ENCODE data around the gene ECE1.
A peak's percentile ranks its signal among the peaks of the same experiment; 100 is the strongest.

The ECE1 gene

DNA sequence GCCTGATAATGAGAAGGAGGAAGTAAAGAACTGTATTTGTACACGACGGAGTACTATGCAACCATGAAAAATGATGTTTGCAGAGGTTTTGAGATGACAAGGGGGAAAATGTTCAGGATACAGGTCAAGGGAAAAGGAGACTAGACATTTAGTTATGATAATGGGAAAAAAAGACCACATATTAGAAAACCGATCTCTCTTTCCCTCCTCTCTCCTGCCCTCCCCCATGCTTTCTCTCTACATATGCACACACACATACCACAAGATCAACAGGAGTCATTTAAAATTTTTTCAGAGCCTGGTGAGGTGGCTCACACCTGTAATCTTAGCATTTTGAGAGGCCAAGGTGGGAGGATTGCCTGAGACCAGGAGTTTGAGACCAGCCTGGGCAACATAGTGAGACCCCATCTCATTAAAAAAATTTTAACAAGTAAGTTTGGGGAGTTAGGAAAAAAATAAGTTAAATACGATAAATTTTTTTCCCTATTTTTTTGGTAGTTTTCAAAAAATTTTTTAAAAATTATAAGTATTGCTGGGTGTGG lies 44.5 kb downstream of the ECE1 start:
- no peak for DNase-seq (ENCODE audit: low spot score)
- TF ChIP-seq, protein P1, sequence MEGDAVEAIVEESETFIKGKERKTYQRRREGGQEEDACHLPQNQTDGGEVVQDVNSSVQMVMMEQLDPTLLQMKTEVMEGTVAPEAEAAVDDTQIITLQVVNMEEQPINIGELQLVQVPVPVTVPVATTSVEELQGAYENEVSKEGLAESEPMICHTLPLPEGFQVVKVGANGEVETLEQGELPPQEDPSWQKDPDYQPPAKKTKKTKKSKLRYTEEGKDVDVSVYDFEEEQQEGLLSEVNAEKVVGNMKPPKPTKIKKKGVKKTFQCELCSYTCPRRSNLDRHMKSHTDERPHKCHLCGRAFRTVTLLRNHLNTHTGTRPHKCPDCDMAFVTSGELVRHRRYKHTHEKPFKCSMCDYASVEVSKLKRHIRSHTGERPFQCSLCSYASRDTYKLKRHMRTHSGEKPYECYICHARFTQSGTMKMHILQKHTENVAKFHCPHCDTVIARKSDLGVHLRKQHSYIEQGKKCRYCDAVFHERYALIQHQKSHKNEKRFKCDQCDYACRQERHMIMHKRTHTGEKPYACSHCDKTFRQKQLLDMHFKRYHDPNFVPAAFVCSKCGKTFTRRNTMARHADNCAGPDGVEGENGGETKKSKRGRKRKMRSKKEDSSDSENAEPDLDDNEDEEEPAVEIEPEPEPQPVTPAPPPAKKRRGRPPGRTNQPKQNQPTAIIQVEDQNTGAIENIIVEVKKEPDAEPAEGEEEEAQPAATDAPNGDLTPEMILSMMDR (IDR thresholded peaks at IDR 0.05): no peak
- H3K4me3 ChIP-seq: no peak overlapping the region
- no peak overlapping the region for H3K27ac ChIP-seq

- no peak for DNase-seq (ENCODE audit: low spot score)
- TF ChIP-seq, protein P1 (IDR thresholded peaks at IDR 0.05): no peak
- Histone ChIP-seq H3K27ac (no peak overlapping the region), H3K4me3 (no peak overlapping the region)
These were observed 45.1 kb downstream of the ECE1 start for GRCh38 chr1:21244986-21245687.

DNA sequence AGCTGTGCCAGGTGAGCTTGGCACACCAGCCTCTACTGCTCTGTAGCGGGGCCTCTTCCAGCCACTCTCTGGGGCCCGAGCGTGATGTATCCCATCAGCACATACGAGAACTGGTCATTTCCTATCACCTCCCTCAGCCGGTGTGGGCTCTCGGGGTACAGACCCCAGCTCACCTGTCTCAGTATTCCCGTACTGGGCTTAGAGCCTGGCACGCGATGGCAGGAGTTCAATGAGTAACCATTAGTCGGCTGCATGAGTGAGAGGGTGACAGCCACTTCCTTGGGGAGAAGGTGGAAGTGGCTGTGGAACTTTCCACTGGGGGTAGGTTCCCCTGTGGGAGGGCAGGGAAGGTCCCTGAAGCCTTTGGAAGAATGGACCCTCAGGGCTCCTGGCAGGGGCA lies 46.1 kb downstream of the ECE1 start:
- no peak for DNase-seq (ENCODE audit: low spot score)
- TF ChIP-seq, protein P1 (IDR thresholded peaks at IDR 0.05): no peak
- Histone ChIP-seq H3K4me3 (no peak overlapping the region), H3K27ac (no peak overlapping the region)

GRCh38 chr1:21242846-21243245 lies 47.4 kb downstream of the ECE1 start:
- H3K27ac ChIP-seq: no peak overlapping the region
- no peak for DNase-seq (ENCODE audit: low spot score)
- H3K4me3 ChIP-seq: no peak overlapping the region
- TF ChIP-seq, protein P1 (IDR thresholded peaks at IDR 0.05): no peak

- H3K27ac ChIP-seq: no peak overlapping the region
These were observed 48.3 kb downstream of the ECE1 start for GRCh38 chr1:21241771-21242581.

GRCh38 chr1:21240706-21241105 lies 49.6 kb downstream of the ECE1 start:
- Histone ChIP-seq H3K27ac (peak overlapping the region in 1 of 2 donors; percentile 82), H3K4me3 (no peak overlapping the region)
- DNase-seq (ENCODE audit: low spot score): no peak
- TF ChIP-seq, protein P1 (IDR thresholded peaks at IDR 0.05): no peak

More at GRCh38 chr1:21241771-21242581, 48.3 kb downstream of the ECE1 start:
- no peak for DNase-seq (ENCODE audit: low spot score)
- TF ChIP-seq, protein P1 (IDR thresholded peaks at IDR 0.05): no peak
- no peak overlapping the region for H3K4me3 ChIP-seq
